Measurements from ENCODE around the gene AOPEP. TPM values are rescaled to one million over a fixed set of nuclear protein-coding genes. Genes with fewer than 3 reads are reported as not detected.

The AOPEP gene
- total and polyA plus RNA-seq, 9 of the 15 experiments (the other 6 are each of a cell fraction or from before 2014, with no cell fraction given) = 4.5 to 19.3 (median 13.5) TPM

DNA sequence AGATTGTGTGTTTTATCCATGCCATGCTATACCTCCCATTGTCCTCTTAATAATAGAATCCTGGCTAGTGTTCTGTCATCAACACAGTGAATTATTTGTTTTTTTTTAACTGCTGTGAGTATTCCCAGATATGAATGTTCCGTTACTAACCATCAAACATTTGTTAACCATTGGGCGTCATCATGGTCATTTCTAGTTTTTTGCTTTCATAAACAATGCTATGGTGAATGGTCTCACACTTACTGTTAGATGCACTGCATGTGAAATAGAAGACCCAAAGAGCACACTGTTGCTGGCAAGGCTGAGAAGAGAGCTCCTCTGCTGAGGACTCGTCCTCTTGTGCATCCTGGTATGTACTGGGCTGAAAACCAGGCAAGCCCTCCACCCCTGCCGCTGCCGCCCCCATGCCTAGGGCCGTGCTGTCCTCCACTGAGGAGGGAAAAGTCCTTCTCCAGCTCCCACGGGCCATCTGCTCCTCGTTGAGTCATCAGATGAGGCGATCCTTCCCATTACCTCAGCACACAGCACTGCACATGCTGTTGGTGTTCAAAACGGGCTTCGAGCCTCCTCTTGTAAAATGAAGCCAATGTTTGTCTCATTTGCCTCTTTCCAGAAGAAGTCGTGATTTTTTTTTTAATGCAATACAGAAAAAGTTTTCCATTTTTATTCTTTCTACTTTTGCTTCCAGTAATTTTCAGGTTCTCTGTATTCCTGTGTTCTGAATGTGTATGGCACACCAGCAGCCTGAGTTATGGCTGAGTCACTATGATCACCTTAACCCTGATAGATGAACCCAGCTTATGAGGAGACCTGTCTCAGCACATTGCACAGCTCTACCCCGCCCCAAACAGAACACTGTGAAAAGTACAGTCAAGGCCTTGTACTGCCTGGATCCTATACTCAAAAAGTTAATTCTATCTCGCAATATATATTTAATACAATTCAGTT, 219.0 kb downstream of the AOPEP start (continued):
- peak; percentile 66 for TF ChIP-seq SMARCA4 (IDR thresholded peaks at IDR 0.05)
- TF ChIP-seq ZZZ3 (IDR thresholded peaks at IDR 0.05) = no peak
- TF ChIP-seq NBN (IDR thresholded peaks at IDR 0.05; ENCODE audit: low read depth) = no peak
- 0 out of 2 replicates have a peak, but pooled peaks have one; percentile 39 for TF ChIP-seq ZNF263 (CRISPR knock-in tag; IDR thresholded peaks at IDR 0.05; ENCODE audit: borderline replicate concordance)
- TF ChIP-seq ARHGAP35 (IDR thresholded peaks at IDR 0.05; ENCODE audit: partially characterized antibody) = no peak
- peak; percentile 67 for TF ChIP-seq ARID1B (IDR thresholded peaks at IDR 0.05)
- no peak for TF ChIP-seq SIN3B (IDR thresholded peaks at IDR 0.05; ENCODE audit: low read depth)
- TF ChIP-seq MAZ (CRISPR knock-in tag; conservative IDR thresholded peaks at IDR 0.05 in 1 of 2, IDR thresholded peaks at IDR 0.05 in 1 of 2) = no peak
- no peak for TF ChIP-seq SRSF7 (optimal IDR thresholded peaks at IDR 0.05; ENCODE audit: low read depth, low read length)
- no peak for TF ChIP-seq NCOR1 (IDR thresholded peaks at IDR 0.05)
- TF ChIP-seq, protein P1, sequence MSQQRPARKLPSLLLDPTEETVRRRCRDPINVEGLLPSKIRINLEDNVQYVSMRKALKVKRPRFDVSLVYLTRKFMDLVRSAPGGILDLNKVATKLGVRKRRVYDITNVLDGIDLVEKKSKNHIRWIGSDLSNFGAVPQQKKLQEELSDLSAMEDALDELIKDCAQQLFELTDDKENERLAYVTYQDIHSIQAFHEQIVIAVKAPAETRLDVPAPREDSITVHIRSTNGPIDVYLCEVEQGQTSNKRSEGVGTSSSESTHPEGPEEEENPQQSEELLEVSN (IDR thresholded peaks at IDR 0.05; ENCODE audit: borderline replicate concordance in 1 of 2, extremely low read depth in 1 of 2, insufficient read depth in 1 of 2, insufficient read length in 1 of 2, low read depth in 1 of 2, low read length in 1 of 2, poor library complexity in 1 of 2, severe bottlenecking in 1 of 2) = peak; percentile 19 to 67
- TF ChIP-seq POLR2B (IDR thresholded peaks at IDR 0.05; ENCODE audit: low read depth, partially characterized antibody) = no peak
- TF ChIP-seq, protein P2, sequence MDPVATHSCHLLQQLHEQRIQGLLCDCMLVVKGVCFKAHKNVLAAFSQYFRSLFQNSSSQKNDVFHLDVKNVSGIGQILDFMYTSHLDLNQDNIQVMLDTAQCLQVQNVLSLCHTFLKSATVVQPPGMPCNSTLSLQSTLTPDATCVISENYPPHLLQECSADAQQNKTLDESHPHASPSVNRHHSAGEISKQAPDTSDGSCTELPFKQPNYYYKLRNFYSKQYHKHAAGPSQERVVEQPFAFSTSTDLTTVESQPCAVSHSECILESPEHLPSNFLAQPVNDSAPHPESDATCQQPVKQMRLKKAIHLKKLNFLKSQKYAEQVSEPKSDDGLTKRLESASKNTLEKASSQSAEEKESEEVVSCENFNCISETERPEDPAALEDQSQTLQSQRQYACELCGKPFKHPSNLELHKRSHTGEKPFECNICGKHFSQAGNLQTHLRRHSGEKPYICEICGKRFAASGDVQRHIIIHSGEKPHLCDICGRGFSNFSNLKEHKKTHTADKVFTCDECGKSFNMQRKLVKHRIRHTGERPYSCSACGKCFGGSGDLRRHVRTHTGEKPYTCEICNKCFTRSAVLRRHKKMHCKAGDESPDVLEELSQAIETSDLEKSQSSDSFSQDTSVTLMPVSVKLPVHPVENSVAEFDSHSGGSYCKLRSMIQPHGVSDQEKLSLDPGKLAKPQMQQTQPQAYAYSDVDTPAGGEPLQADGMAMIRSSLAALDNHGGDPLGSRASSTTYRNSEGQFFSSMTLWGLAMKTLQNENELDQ (CRISPR knock-in tag; IDR thresholded peaks at IDR 0.05; ENCODE audit: borderline replicate concordance) = no peak
- TF ChIP-seq ETV5 (CRISPR knock-in tag; IDR thresholded peaks at IDR 0.05; ENCODE audit: low read depth) = no peak
- peak; percentile 46 for TF ChIP-seq CBFA2T3 (IDR thresholded peaks at IDR 0.05)

Measured in K562 (cell line).